ENCODE results near the gene GPSM3.
A peak's percentile ranks its signal among the peaks of the same experiment; 100 is the strongest.

GPSM3 gene

DNA sequence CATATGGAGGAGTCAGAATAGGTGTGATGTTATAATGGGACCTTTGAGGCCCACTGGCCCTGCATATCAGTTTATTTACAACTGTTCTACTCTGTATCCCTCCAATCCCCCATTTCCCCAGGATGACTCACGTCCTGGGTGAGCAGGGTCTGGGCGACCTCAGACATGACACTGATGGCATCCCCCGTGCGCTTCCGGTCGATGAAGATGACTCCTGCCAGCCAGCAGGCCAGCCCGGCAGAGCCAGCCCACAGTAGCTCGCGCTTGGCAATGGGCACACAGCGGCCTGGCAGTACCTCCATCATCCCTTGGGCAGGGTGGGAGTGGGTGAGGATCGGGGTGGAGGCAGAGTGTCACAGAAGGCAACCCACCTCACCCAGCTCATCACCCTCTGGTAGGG lies 22.1 kb downstream of the GPSM3 start:
- DNase-seq = no peak

DNA sequence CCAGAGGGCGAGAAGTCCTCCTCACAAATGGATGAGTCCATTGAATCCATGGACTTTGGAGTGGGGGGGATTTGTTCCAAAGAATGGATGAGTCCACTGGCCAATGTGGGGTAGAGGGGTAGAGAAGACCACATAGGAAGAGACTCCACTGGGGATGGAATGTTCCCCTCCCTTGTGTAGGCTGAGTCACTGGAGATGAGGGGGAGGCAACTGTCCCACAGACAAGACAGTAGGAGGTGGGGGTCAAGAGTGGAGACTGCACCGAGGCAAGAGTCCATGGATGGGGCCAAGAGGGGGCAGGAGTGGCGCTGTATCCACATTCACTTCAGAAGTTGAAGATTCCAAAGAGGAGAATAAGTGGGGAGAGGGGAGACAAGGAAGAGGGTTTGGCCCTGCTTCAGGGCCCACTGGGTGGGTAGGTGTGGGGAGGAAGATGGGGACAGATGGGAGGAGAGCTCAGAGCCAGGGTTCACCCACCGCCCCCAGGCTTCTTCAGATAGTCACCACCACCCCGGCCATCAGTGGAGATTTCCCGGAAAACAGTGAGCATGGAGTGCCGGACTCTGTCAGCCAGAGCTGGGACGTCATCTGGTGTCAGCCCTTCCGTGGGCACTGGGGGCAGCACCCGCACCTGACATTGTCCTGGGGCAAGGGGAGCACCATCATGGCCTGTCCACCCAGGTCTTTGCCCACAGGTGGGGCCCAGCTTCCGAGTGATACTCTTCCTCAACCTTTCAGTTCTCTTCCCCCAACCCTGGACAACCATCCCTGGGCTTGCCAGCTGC lies 23.4 kb downstream of the GPSM3 start:
- DNase-seq = no peak

DNA sequence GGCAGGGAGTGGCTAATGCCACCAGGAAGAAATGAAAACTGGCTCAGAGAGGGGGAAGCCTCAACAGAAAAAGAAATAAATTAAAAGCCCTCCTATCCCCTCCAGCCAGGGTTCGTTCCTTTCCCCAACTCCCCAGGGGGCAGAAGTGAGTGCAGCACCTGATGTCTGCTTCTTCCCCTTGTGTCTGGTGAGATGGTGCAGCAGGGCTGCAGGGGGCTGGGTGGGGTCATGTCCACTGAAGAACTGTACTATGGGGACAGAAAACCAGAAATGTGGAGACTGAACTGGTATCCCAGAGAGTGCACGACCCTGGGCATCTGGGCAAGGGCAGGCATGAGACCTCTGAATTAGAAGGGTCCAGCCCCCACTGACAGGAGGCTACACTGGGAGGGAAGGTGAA lies 24.1 kb downstream of the GPSM3 start:
- DNase-seq = peak; percentile 59

DNA sequence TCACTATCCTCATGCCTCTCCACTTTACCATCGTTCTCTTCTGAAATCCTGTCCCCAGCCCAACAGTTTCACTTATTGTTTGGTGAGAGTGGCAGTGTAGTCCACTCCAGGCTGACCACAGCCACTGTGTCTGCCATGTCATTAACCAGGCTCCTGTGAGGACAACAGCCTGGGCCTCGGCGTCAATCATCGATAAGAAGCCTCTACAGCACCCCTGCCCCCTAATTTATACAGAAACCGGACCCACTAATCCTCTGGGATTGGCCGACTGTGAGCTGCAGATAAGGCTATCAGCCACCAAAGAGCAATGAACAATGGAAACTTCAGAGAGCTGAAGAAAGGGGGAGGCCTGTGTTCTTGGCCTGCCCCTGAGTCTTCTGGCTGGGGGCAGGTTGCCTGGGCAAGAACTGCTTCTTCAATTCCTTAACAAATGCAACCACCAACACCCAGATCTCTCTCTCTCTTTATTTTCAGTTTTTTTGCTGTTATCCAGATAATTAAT lies 24.6 kb downstream of the GPSM3 start:
- peak; percentile 97 for DNase-seq

DNA sequence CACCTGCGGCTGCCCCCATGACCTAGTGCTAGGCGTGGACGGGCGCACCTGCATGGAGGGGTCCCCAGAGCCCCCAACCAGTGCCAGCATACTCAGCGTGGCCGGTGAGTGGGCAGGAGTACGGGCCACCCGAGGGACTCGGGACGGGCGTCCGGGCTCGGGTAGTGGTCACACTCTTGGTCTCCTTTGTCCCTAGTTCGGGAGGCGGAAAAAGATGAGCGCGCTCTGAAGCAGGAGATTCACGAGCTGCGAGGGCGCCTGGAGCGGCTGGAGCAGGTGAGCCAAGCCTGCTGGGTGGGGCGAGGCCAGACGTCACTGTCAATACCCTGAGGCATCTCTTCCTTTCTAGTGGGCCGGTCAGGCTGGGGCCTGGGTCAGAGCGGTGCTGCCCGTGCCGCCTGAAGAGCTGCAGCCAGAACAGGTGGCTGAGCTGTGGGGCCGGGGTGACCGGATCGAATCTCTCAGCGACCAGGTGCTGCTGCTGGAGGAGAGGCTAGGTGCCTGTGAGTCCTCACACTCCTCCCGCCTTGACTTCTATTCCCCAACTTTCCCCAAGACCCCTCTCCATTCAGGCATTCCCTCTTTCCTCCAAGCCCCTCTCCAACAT lies 25.2 kb downstream of the GPSM3 start:
- no peak for DNase-seq

DNA sequence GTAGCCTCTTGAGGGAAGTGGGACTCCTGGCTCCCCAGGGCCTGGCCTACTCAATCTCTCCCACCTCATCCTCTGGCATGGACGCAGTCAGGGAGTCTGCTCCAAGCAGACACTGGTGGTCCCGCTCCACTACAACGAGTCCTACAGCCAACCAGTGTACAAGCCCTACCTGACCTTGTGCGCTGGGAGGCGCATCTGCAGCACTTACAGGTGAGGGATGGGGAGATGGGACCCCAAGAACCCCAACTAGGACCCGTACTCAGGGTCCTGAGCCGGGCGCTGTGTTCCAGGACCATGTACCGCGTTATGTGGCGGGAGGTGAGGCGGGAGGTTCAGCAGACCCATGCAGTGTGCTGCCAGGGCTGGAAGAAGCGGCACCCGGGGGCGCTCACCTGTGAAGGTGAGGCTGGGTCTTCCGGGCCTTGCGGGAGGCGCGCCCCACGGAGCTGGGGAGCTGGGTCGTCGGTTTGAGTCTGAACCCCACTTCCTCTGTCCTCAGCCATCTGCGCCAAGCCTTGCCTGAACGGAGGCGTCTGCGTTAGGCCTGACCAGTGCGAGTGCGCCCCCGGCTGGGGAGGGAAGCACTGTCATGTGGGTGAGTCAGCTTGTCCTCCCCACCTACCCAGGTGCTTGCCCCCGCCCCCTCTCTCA lies 25.9 kb downstream of the GPSM3 start:
- DNase-seq = peak; percentile 44

DNA sequence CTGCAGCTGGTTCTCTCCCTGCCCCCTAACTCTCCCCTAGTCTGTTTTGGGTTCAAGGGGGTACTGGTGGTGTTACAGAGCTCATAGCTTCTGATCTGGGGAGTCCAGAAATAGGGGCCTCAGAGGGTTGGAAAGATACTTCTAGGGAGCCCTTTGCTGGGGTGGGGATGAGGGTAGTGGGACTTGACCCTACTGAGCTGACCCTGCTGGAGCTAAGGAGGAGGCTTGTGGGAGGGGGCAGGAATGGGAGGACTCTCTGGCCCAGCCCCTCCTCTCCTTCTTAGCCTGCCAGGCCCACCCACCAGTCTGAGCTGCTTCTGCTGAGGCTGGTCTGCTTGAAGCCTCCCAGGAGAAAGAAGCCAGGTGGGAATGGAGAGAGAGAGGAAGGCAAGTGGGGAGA lies 28.1 kb downstream of the GPSM3 start, which contains the start of gene EGFL8:
Gene EGFL8, plus strand, starts transcription at position 301 of the 400 bp plus-strand sequence. CDS start 1,571 bp downstream, outside the sequence.
- no peak for DNase-seq

DNA sequence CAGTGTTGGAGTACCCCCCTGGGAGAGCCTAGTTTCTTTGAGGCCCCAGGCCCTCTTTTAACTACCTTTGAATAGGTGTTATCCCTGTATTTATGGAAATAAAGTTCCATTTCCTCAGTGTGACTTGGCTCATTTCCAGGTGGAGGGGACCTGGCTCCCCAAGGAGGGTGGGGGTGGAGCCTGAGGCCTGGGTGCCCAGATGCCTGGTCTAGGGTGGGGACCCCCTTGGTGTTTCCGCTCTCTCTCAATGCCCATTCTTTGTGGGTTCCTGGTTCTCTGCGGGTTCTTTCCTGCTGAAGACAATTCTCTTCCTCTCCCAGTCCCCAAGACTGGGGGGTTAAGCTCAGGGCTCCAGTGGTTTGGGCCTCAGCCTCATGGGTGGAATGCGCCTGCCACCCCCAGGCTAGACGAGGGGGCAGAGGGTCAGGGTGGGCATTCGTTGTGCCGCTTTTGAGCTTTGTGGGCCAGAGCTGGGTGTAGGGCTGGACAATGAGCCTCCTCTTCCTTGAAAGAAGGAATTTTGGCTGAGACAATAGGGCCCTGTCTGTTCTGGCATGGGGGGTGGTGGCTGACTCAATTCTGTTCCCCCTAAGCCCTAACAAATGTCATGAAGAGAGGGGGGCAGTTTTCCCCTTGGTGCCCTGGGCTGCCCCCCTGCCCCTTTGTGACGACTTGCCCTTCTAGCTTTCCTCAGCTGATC lies 28.7 kb downstream of the GPSM3 start:
- DNase-seq = no peak

DNA sequence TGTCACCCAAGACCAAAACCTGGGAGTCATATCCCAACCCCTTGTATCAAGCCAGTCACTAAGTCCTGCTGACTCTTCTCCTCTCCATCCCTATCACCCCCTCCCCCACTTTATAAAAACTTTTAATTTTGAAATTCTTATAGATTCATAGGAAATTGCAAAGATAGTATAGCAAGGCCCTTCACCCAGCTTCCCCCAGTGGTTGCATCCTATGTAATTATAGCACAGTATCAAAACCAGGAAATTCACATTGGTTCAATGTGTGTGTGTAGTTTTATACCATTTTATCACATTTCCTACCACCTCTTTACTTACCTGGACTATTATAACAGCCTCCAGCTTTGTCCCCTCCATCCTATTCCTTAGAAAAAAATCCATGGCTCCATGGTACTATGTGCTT lies 34.4 kb downstream of the GPSM3 start:
- no peak for DNase-seq

DNA sequence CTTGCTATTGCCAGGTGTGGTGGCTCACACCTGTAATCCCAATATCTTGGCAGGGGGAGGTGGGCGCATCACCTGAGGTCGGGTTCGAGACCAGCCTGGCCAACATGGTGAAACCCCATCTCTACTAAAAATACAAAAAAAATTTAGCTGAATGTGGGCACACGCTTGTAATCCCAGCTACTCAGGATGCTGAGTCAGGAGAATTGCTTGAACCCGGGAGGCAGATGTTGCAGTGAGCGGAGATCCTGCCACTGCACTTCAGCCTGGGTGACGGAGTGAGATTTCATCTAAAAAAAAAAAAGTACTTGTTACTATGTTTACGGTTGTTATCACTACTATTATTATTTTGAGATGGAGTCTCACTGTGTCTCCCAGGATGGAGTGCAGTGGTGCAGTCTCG lies 35.6 kb downstream of the GPSM3 start:
- DNase-seq = no peak

DNA sequence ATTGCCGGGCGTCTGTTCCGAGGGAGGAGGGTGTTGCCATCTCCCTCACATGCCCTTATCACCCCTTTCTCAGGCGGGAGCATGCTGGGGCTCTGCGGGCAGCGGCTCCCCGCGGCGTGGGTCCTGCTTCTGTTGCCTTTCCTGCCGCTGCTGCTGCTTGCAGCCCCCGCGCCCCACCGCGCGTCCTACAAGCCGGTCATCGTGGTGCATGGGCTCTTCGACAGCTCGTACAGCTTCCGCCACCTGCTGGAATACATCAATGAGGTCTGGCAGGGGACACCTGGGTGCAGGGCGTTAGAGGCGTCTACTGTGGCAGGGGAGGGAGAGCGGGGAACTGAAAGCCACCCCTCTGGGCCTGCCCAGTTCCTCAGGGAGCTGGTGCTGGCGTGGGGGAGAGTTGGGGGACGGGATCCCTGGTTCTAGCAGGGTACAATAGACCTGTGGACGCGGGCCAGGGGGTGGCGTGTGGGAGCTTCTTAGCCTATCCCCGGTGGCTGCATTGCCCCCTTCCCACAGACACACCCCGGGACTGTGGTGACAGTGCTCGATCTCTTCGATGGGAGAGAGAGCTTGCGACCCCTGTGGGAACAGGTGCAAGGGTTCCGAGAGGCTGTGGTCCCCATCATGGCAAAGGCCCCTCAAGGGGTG lies 37.8 kb downstream of the GPSM3 start:
- no peak for DNase-seq

DNA sequence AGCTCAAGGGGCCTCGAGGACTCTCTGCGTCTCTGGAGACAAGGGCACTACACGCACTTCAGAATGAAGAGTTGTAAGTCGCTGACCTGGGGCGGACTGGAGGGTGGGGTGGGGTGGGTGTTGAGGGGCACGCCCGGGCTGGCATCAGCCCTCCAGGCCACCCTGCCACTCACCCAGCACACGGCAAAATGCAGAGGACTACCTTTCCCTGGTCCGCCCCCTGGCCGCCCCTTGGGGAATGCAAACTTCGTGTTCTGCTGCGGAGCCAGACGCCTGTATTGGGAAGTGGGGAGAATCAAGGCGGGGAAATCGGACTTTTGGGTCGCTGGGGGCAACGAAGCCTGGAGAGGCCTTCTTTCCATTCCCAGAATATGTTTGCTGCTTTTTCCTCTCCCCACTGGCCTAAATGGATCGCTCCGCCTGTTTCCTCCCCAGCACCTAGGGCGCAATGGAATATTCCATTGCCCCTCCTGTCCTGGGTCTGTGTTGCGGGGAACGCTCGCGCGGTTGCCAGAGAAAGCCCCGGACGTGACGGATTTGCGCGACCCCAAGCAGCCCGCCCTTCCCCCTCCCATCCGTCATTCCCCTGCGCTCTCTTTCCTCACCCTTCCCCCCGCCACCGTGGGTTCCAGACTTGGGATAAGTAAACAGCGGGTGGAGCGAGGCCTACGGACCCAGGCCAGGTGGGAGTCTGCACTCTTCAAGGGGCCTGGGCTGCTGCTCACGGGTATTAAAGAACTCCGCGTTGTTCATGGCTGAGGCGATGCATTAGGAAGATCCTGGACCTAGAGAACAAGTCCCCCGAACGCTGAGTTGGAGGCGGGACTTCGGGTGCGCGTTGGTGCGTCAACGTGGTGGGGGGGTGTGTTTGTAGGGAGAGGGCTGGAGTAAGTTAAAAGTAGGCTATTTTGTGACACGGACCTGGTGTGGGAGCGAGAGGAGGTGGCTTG lies 38.6 kb downstream of the GPSM3 start, which contains the start of gene PPT2:
Gene PPT2, plus strand, starts transcription at position 578 of the 950 bp plus-strand sequence. CDS start 454 bp downstream, outside the sequence.
- DNase-seq = peak; percentile 96

DNA sequence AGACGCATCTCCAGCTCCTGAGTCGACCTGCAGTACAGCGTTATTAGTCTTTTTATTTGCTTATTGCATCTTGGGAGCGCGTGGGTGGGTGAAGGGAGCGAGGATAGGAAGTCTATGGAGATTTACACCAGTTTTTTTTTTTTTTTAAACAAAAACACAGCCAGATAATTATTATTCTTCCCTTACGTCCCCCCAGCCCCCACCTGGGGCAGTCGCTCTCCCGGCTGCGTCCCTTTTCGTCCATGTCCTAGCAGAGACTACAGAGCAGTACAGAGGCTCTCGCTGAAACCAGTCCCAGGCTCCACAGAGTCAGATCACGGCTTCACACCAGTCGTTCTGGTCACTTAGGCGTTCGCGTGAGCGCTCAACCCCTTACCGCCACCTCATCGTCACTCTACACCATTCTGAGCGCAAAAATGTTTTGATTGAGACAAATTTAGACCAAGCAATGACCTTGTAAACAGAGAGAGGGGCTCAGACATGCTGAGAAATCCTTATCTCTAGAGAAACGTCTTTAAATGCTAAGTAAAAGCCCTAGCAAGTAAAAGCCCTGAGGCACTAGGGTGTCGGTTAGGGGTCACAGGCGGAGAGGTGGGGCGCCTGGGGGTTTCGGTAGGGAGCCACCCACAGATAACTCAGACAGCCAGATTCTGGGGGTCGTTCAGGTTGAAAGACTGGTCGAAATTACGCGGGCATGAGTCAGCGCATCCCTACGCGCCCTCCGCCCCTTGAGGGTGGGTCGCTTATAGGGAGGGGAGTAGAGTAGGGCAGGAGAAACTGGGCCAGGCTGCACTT lies 39.5 kb downstream of the GPSM3 start:
- no peak for DNase-seq

DNA sequence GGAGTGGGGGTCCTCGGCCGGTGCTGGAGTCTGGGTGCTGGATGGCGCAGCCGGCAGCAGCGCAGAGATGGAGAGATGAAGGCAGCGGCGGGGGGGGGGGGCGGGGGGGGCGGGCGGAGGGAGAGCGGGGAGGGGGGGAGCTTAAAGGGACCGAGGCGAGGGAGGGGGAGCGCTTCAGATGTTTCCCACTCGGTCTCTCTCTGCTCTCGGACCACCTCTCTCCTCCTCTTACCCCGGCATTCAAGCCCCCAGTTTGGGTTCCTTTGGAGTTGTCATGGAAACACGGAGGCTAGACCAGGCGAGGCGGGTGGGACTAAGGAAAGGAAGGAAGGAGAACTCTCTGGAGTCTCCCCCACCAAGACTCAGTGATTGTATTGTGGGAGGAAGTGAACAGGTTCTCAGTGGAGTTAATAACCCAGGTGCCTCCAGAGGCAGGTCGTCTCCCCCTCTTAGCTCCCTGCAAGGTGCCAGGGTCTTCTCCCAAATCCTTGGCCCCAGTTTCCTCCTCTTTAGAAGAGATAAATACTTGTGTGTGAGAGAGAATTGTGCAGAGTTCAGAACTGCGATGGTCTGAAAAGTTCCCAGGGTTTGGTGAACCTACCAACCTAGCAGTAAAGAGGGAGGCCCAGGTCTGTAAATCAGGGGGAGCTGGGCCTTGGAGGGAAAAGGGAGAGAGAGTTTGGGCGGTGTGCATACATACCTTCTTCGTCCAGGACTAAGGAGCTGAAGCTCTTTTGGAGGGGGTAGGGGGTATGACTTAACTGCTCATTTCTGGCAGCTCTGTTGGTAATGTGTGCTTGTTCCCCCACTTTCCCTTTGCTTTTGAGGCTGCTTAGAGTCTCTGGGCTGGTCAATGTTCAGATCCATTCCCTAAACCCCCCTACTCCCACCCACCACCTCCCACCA lies 40.3 kb downstream of the GPSM3 start, which contains the start of gene PRRT1:
Gene PRRT1, minus strand, starts transcription at position 77 of the 906 bp plus-strand sequence. CDS start 112 bp downstream, outside the sequence.
- DNase-seq = no peak

DNA sequence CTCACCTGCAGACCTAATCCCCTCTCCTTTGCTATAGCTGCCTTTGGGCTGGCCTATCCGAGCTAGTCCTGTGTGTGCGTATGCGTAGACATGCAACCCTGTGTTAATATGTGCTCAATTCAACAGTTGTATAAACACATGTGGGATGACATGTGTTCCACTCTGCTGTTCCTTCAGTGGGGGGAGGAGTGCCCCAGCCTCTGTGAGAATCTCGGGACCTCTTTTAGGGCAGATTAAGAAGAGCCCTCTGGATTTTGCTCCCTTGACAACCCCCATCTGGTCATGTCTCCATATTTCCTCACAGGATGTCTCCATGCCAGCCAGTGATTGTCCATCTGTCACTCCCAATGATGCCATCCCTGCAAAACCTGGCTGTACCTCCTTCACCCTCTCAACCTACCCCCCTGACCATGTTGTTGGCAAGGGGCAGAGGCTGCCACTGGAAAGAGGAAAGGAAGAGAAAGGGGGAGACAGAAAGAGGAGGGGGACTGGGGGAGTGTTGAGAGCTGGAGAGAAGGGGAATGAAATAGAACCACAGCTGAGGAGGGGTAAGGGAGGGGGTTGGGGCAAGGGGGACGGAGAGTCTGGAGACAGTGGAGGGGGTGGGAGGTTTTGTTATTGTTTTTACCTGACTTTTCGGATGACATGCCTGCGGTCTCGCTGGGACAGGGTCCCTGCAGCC lies 41.1 kb downstream of the GPSM3 start:
- DNase-seq = no peak

DNA sequence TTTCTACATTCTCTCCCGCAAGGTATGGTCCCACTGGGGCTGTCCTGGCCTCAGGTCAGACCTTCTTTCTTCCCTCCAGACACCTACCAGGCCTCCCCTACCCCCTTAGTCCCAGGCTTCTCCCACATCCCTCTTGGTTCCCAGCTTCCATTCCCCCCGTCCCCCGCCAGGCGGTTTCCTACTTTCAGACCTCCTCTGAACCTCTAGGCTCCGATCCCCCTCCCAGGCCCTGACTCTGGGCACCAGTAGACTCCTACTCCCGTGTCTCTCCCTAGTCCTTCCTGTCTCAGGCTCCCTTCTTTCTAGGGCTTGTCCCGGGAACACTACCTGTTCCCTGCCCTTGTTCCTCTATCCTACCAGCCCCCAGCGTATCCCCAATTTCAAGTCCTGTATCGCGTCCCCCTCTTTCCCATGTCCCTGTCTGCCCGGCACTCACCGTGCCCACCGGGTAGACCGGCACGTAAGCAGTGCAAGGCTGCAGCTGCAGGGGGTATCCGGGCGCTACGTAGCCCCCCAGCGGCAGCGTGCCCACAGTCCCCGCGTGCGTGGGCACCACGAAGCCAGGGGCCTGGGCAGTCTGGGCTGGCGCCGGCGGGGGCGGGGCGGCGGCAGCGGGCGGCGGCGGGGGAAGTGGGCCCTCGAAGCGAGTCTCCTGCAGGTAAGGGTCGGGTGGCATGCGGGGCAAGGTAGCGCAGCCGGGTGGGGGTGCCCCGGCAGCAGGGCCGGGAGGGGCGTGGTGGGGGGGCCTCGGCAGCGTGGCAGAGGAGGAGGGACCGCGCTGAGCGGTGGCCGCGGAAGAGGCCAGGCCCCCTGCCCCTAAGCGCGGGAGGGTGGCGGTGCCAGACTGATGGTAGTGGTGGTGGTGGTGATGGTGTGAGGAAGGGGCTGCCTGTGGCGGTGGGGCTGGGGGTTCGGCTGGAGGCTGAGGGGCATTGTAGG lies 42.2 kb downstream of the GPSM3 start:
- no peak for DNase-seq

DNA sequence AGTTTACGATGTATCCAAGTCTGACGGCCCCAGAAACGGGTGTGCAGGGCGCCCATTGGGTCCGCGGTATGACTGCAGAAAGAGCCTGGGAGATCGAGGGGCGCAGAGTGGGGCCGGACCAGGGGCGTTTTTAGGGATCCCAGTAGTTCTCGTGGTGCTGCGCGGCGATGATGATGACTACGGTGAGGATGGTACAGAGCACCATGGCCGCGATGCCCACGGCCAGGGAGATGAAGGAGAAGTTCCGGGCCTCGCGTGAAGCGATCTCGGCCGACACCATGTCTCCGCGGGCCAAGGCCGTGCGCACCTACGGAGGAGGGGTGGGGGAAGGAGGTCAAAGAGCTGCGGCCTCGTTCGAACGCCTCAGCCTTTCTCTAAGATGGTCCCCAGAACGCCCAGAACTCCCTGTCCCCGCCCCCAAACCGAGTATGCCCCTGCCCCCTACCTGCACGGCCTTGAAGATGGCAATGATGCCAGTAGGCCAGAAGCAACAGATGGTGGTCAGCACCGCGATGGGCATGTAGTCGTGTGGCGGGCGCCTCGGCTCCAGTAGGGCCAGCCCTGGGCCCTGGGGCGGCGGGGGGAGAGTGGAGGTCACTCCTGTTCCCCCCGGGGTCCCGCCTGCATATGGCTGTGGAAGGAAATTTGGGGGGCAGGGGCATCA lies 43.2 kb downstream of the GPSM3 start:
- DNase-seq = no peak

All from hematopoietic multipotent progenitor cell treated with erythropoietin and hydrocortisone succinate and interleukin-3 and kit ligand, for 8 days (in vitro differentiated cells).